IPS-11a (cell line): ENCODE data around the gene CENPU.
"Not testable (repeated sequence)": the region's sequence is repeated elsewhere in the genome, so short reads cannot be mapped to it uniquely, and the experiment has no call there.

ENCODE experiments used
- H3K4me3 ChIP-seq: one replicate; pipeline ENCODE4 v1.5.1; 2013; ENCODE audit warnings: low read depth, low read length, control low read depth

The CENPU gene

GRCh38 chr4:184668511-184669114 is 65.3 kb downstream of the CENPU start:
- H3K4me3 ChIP-seq, result no peak overlapping the region

- H3K4me3 ChIP-seq, result no peak overlapping the region
Observed at GRCh38 chr4:184668096-184668495, 65.8 kb downstream of the CENPU start.

DNA sequence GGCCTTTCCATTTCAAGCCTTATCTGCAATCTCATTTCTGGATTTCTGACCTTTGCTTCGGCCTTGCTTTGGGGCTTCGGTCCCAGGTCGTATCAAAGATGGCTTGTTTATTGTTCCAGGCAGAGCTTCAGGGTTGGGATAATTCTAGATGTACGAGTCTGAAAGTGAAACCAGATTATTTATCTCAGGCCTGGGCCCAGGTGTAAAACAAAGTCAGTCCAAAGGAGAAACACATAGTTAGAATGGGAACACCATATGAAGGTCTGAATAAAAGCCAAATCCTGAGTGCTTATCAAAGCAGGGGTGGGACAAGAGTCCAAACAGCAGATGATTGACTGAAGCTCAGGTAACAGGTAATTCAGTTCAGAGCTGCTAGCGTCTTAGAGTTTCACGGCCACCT is 67.2 kb downstream of the CENPU start:
- H3K4me3 ChIP-seq, result no peak overlapping the region

DNA sequence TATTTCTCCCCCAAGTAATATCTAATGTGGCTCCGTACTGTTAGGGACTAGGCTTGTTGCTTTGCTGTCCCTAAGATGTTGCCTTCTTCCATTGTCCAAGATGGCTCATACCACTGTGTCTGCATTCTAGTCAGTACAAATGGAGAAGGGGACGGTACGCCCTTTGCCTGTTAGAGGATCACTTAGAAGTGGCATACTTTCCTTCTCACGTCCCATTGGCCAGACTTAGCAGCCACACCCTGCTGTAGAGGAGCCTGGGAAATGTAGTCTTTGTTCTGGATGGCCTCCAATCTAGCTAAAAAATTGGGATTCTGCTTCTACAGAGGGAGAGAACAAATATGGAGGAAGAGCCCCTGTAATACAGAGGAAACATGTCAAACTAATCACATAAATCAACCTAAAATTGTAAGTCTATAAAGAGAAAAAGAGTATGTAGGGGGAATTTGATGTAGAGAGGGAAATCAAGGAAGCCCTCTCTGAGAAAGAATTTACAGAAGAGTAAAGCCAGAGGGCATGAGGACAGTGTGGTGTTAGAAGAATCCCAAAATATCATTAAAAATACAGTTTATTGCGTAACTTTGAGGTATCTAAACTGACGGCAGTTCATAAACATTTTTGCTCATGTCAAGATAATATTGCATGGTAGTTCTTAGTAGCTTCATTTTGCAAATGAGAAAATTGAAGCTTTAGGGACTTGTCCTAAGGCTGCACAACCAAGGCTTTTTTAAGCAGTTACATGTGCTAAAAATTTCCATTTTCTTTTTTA is 69.3 kb downstream of the CENPU start:
- no peak overlapping the region for H3K4me3 ChIP-seq

DNA sequence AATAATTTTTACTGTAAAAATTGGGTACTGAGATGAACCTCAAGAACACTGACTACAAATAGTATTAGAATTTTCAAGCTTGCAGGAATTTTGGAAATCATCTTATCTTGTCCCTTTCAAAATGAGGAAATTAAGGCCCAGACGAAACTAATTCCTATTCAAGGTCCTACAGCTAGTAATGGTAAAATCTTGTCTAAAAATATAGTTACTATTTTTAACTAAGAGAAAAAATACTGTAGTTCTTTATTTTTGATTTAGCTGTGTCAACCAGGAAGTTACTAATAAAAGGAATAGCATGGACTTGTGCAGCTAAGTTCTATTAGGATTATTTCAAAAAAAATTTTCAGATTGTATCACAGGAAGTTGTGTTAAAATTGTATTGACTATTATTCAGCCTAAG is 71.7 kb downstream of the CENPU start:
- H3K4me3 ChIP-seq, result no peak overlapping the region

DNA sequence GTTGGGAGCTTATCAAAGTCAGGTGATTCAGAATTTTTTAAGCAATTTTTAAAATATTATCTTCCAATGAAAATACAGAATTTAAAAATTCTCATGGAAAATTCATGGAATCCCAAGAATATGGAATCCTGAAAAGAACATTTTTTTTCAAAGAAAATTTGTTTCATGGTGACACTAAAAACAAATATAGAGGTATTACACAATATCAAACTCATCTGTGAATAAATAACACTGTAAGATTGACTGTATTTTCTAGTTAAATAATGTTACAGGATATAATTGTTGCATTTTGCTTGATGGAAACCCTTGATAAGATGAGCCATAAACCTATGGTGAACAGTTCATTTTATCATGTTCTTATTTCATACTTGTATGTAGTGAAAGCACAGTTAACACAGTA is 72.9 kb downstream of the CENPU start:
- no peak overlapping the region for H3K4me3 ChIP-seq

GRCh38 chr4:184657820-184658219 is 76.1 kb downstream of the CENPU start:
- not testable (repeated sequence) for H3K4me3 ChIP-seq

DNA sequence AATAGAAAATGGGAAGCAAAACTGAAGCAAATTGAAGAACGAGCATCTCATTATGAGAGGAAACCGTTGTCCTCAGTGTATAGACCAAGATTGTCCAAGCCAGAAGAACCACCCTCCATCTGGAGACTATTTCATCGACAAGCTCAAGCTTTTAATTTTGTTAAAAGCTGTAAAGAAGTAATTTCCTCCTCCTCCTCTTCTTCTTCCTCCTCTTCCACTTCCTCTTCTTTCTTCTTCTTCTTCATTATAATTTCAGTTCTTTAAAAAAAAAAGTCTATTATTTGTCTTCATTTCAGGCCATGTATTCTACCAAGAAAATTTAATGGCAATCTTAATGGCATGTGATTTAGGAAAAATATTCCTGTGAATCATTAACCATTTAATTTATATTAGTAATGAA is 76.8 kb downstream of the CENPU start:
- H3K4me3 ChIP-seq, result no peak overlapping the region

- no peak overlapping the region for H3K4me3 ChIP-seq
Observed at GRCh38 chr4:184655889-184656869, 77.7 kb downstream of the CENPU start.

DNA sequence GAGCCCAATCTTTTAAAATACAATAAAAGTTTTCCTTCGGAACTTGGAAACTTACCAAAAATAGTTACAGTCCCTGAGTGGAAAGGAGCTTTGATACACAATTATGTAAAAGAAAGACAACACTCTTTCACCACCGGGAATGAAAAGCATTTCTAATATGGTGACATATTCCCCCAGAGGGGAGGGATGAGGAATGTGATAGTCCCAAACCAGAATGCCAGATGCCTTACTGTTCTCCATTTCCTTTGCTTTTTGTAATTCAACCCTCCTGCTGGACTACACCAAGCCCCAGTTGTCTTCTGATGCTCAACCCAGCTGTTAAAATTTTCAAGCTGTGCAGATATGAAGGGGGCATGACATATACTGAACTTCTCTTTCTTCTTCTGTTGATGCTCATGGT is 80.2 kb downstream of the CENPU start:
- no peak overlapping the region for H3K4me3 ChIP-seq

- not testable (repeated sequence) for H3K4me3 ChIP-seq
Observed at GRCh38 chr4:184652681-184653080, 81.2 kb downstream of the CENPU start.

DNA sequence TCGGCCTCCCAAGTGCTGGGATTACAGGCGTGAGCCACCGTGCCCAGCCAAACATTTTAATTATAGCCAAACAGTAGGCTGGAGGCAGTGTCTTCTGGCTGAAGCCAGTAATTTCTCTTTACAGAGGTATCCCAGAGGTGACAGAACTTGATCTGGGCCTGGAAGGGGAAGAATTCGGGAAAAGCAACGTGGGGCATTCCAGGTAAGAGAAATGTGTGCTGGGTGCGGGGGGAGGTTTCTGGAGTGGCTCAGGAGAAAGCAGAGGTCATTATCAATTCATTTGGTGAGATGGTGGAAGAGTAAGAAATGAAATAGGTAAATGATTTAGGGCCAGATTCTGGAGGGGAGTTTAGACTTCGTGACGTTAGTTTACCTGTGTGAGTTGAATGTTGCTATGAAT is 82.0 kb downstream of the CENPU start:
- H3K4me3 ChIP-seq, result no peak overlapping the region

DNA sequence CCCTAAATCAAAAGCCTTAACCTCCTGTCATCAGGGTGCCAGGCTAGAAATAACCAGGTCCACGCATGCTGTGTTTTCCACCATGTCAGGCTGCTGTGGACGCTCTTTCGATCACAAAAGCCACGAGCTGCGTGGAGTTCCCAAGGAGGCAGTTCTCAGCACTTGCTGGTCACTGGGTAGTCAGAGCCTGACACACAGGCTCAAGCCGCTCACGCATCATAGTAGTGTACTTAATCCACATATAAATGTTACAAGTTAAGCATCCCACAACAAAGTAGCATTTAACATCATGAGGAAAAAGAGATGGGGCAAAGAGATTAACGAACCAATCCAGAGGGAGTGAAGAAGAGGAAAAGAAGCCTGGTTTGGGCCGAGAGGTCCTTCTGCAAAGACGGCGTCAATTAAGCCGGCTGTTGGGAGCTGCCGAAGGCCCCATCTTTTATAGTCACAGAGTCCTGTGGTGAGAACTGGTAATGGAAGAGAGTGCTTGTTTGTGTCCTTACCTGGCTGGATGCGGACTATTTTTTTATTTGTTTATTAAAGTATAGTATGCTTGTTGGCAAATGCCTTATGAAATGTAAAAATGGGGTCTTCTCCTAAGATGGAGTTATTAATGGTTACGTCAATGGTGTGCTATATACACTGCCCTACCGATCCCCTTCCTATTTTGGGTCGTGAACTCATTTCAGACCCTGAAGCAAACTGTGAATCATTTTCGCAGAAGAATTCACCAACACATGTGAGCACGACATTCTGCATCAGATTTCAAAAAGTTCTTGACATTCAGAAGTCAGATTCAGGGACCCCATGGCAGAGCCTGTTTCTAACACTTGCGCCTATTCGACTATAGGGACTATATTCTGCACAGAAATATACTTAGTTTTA is 83.7 kb downstream of the CENPU start:
- peak overlapping the region; percentile 50 for H3K4me3 ChIP-seq

DNA sequence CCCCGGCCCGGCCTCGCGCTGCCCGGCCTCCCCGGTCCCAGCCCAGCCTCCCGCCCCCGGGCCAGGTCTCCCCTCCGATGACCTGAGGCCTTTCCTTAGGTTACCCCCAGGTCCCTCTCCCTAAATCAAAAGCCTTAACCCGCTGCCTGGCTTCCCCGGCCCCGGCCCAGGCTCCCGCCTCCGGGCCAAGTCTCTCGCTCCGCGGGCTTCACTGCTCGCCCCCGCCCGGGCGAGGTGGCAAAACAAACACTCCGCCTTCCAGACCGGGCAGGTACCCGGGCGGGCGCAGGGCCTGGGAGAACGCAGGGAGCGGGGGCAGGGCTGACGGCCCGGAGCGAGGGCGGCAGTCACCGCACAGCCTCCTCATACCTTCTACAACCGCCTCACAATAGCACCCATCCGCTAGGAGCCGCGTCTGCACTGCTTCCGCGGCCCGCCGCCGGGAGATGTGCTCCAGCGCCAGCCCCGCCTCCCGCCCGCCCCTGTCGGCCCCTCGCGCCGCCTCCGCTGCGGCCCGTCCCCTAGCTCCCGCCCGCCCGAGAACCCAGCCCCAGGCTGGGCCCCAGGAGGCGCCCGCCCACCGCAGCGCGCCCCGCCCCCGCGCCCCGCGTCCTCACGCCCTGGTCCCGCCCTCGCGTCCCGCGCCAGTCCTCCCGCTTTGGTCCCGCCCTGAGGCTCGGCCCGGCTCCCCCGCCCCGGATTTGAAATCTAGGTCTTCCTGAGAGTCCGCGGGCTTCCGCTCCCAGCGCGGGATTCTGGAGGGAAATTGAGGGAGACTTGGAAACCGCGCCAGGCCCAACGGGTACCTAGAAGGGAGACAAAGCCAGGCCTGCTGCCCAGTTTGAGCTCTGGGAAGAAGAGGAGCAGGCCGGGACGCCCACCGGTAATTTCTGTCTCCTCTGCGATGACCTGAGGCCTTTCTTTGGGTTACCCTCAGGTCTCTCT is 84.6 kb downstream of the CENPU start, which contains the start of the genes CASP3 and PRIMPOL:
Gene CASP3, minus strand, starts transcription at position 422 of the 945 bp plus-strand sequence. CDS start 10,994 bp downstream, outside the sequence.
Gene PRIMPOL, plus strand, starts transcription at position 713 of the 945 bp plus-strand sequence. CDS start 7,403 bp downstream, outside the sequence.
- H3K4me3 ChIP-seq, result peak within 1 kb of the TSS; percentile 88

GRCh38 chr4:184648313-184649025 is 85.4 kb downstream of the CENPU start:
- peak overlapping the region; percentile 88 for H3K4me3 ChIP-seq

DNA sequence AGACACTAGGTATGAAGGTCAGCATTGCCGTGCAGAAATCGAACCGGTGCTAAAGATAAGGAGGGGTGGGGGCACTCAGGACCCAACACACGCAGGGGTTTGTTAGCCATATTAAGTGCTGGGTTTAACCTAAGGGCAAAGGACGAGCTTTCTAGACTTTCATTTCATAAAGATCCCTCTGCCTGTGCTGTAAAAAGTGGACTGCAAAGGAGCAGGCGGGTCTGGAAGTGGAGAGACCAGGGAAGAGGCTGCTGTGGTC is 85.9 kb downstream of the CENPU start:
- H3K4me3 ChIP-seq, result peak overlapping the region; percentile 88

DNA sequence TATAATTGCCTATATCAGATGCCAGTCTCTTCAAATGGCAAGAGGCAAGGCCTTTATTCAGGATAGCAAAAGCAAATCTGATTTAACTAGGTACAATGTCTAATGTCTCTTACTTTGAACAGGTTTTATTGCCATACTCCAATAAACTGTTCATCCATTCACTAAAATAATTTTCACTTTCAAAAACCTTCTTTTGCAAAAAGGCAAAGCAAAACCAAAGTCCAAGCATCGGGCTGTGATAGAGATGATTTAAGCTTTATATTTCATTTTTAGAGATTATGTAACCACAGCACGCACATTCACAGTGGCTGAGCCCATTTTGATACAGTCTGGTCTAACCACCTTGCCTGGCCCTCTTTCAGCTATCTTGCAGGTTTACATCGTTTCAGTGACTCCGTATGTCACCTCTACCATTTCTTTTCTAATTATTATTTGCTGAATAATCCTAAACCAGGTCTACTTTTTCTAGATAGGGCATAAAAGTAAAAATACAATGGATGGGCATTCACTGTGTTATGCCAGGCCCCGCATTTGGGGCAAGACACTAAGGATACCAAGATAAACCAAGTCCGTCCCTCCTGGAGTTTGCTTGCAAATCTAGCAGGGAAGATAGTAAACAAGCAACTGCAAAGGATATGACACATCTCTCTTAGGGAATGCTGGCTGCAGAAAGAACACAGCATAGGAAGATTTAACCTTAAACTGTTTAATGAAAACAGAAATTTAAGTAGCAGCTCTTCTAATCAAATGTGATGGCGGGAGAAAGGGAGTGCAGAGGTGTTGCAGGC is 86.4 kb downstream of the CENPU start:
- peak overlapping the region; percentile 88 for H3K4me3 ChIP-seq
